ENCODE results near the gene RBM33.

The RBM33 gene

GRCh38 chr7:155825336-155825735 lies 180.9 kb downstream of the RBM33 start:
- Histone ChIP-seq H3K4me3 (ENCODE audit: insufficient read length, low read depth) (no peak overlapping the region), H3K9ac (ENCODE audit: insufficient read length, low read depth) (no peak overlapping the region), H3K4me1 (ENCODE audit: insufficient read depth, insufficient read length) (peaks cover 1% of the 10 kb centered on the region), H3K27me3 (ENCODE audit: insufficient read depth, insufficient read length) (no peaks in the 10 kb centered on the region), H3K36me3 (ENCODE audit: insufficient read depth, insufficient read length, low read length) (no peaks in the 10 kb centered on the region), H3K9me3 (ENCODE audit: insufficient read depth, low read length) (no peaks in the 10 kb centered on the region)
- no peak for DNase-seq (ENCODE audit: low read depth, low spot score)
- TF ChIP-seq ZNF274 (IDR thresholded peaks at IDR 0.05; ENCODE audit: low read depth, low read length) (no peak), SUZ12 (IDR thresholded peaks at IDR 0.05; ENCODE audit: extremely low read depth, insufficient read depth, insufficient read length) (no peak), YY1 (IDR thresholded peaks at IDR 0.05; ENCODE audit: insufficient read depth, insufficient read length) (no peak)

GRCh38 chr7:155829796-155830470 lies 185.5 kb downstream of the RBM33 start:
- no peaks in the 10 kb centered on the region for H3K9me3 ChIP-seq (ENCODE audit: insufficient read depth, low read length)
- H3K27me3 ChIP-seq (ENCODE audit: insufficient read depth, insufficient read length) = no peaks in the 10 kb centered on the region
- DNase-seq (ENCODE audit: low read depth, low spot score) = no peak
- no peak for TF ChIP-seq SUZ12 (IDR thresholded peaks at IDR 0.05; ENCODE audit: extremely low read depth, insufficient read depth, insufficient read length)
- TF ChIP-seq ZNF274 (IDR thresholded peaks at IDR 0.05; ENCODE audit: low read depth, low read length) = no peak
- TF ChIP-seq YY1 (IDR thresholded peaks at IDR 0.05; ENCODE audit: insufficient read depth, insufficient read length) = no peak
- H3K9ac ChIP-seq (ENCODE audit: insufficient read length, low read depth) = no peak overlapping the region
- H3K4me3 ChIP-seq (ENCODE audit: insufficient read length, low read depth) = no peak overlapping the region
- H3K36me3 ChIP-seq (ENCODE audit: insufficient read depth, insufficient read length, low read length) = no peaks in the 10 kb centered on the region
- H3K4me1 ChIP-seq (ENCODE audit: insufficient read depth, insufficient read length) = no peaks in the 10 kb centered on the region

Measured in NT2/D1 (cell line).